ENCODE results near the gene FMR1NB. TPM values are rescaled to one million over a fixed set of nuclear protein-coding genes. Genes with fewer than 3 reads are reported as not detected.

FMR1NB gene, protein sequence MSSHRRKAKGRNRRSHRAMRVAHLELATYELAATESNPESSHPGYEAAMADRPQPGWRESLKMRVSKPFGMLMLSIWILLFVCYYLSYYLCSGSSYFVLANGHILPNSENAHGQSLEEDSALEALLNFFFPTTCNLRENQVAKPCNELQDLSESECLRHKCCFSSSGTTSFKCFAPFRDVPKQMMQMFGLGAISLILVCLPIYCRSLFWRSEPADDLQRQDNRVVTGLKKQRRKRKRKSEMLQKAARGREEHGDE
- not detected for polyA plus RNA-seq

DNA sequence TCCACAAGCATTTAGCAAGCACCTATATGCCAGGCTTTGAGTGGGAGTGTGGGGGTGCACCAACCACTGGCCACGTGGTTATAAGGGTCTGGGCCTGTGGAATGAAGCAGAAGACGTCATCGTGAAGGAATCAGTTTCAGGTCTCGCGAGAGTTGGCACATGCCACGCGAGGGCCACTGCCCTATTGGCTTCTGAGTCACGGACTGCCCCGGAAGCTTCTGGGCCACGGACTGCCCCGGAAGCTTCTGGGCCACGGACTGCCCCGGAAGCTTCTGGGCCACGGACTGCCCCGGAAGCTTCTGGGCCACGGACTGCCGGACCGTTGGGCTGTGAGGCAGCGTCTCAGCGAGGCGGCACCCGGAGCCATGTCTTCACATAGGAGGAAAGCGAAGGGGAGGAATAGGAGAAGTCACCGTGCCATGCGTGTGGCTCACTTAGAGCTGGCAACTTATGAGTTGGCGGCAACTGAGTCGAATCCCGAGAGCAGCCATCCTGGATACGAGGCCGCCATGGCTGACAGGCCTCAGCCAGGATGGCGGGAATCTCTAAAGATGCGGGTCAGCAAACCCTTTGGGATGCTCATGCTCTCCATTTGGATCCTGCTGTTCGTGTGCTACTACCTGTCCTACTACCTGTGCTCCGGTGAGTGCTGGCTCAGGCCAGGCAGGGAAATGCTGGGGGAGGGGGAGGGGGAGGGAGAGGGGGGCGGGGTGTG lies at the start of gene FMR1NB:
TSS of gene FMR1NB (plus strand) at position 300 of the 715 bp plus-strand sequence. CDS start at position 366, 66 bp downstream.
- H3K4me3 ChIP-seq (ENCODE audit: low read depth in 1 of 2, low read length in 2 of 2): no peak within 1 kb of the TSS
- no peaks in the 10 kb centered on the region for H3K27me3 ChIP-seq (ENCODE audit: control insufficient read depth in 1 of 2, insufficient read depth in 2 of 2, low read length in 2 of 2)
- WGBS, 2 donors: 95 to 97% methylated on average over 33 to 35 of the region's 35 CpGs
- H3K27ac ChIP-seq (ENCODE audit: low read depth in 2 of 2, low read length in 1 of 2): no peak within 1 kb of the TSS
- H3K9me3 ChIP-seq (ENCODE audit: control insufficient read depth in 2 of 2, insufficient read depth in 1 of 2, low read depth in 1 of 2, low read length in 1 of 2): no peaks in the 10 kb centered on the region
- no peaks in the 10 kb centered on the region for H3K4me1 ChIP-seq (ENCODE audit: control insufficient read depth in 2 of 2, insufficient read depth in 2 of 2, low read length in 1 of 2)
- H3K36me3 ChIP-seq (ENCODE audit: control insufficient read depth in 2 of 2, insufficient read depth in 2 of 2, low read length in 1 of 2): no peaks in the 10 kb centered on the region

DNA sequence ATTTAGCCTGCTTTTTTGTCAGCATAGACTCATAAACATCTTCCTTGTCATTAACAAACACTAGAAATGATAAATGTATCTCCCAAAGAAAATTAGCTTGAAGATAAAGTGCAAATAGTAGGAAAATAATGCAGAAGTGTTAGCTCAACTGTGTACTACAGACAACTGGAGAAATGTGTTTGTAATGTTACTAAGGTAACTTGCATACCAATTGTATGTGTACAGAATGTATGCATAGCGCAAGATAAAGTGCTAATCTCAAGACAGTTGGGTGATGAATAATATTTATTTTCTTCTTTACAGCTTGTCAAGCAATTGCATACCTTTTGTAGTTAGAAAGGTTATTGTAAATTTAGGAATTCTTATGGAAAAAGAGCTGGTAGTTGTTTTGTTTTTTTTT lies 47.3 kb upstream of the FMR1NB start:
- H3K4me3 ChIP-seq (ENCODE audit: low read depth in 1 of 2, low read length in 2 of 2): no peak overlapping the region

GRCh38 chrX:147935156-147935758 lies 45.9 kb upstream of the FMR1NB start:
- H3K4me1 ChIP-seq (ENCODE audit: control insufficient read depth in 2 of 2, insufficient read depth in 2 of 2, low read length in 1 of 2): no peaks in the 10 kb centered on the region
- H3K27me3 ChIP-seq (ENCODE audit: control insufficient read depth in 1 of 2, insufficient read depth in 2 of 2, low read length in 2 of 2): no peaks in the 10 kb centered on the region
- H3K4me3 ChIP-seq (ENCODE audit: low read depth in 1 of 2, low read length in 2 of 2): no peak overlapping the region
- WGBS, 2 donors: 71 to 94% methylated on average over 3 of the region's 3 CpGs
- no peaks in the 10 kb centered on the region for H3K9me3 ChIP-seq (ENCODE audit: control insufficient read depth in 2 of 2, insufficient read depth in 1 of 2, low read depth in 1 of 2, low read length in 1 of 2)
- no peaks in the 10 kb centered on the region for H3K36me3 ChIP-seq (ENCODE audit: control insufficient read depth in 2 of 2, insufficient read depth in 2 of 2, low read length in 1 of 2)
- no peak overlapping the region for H3K27ac ChIP-seq (ENCODE audit: low read depth in 2 of 2, low read length in 1 of 2)

More for the DNA sequence above, 47.3 kb upstream of the FMR1NB start:
- Histone ChIP-seq H3K9me3 (ENCODE audit: control insufficient read depth in 2 of 2, insufficient read depth in 1 of 2, low read depth in 1 of 2, low read length in 1 of 2) (no peaks in the 10 kb centered on the region), H3K36me3 (ENCODE audit: control insufficient read depth in 2 of 2, insufficient read depth in 2 of 2, low read length in 1 of 2) (no peaks in the 10 kb centered on the region), H3K27ac (ENCODE audit: low read depth in 2 of 2, low read length in 1 of 2) (no peak overlapping the region), H3K27me3 (ENCODE audit: control insufficient read depth in 1 of 2, insufficient read depth in 2 of 2, low read length in 2 of 2) (no peaks in the 10 kb centered on the region), H3K4me1 (ENCODE audit: control insufficient read depth in 2 of 2, insufficient read depth in 2 of 2, low read length in 1 of 2) (no peaks in the 10 kb centered on the region)
- 88 to 93% methylated on average over 1 of the region's 1 CpG for WGBS, 2 donors

- Histone ChIP-seq H3K27me3 (ENCODE audit: control insufficient read depth in 1 of 2, insufficient read depth in 2 of 2, low read length in 2 of 2) (no peaks in the 10 kb centered on the region), H3K9me3 (ENCODE audit: control insufficient read depth in 2 of 2, insufficient read depth in 1 of 2, low read depth in 1 of 2, low read length in 1 of 2) (no peaks in the 10 kb centered on the region), H3K27ac (ENCODE audit: low read depth in 2 of 2, low read length in 1 of 2) (no peak overlapping the region), H3K4me1 (ENCODE audit: control insufficient read depth in 2 of 2, insufficient read depth in 2 of 2, low read length in 1 of 2) (no peaks in the 10 kb centered on the region), H3K4me3 (ENCODE audit: low read depth in 1 of 2, low read length in 2 of 2) (no peak overlapping the region), H3K36me3 (ENCODE audit: control insufficient read depth in 2 of 2, insufficient read depth in 2 of 2, low read length in 1 of 2) (no peaks in the 10 kb centered on the region)
- 95 to 97% methylated on average over 5 of the region's 5 CpGs for WGBS, 2 donors
These were observed 35.9 kb upstream of the FMR1NB start for GRCh38 chrX:147945286-147945685.

- WGBS, 2 donors: 89 to 93% methylated on average over 7 of the region's 7 CpGs
- Histone ChIP-seq H3K36me3 (ENCODE audit: control insufficient read depth in 2 of 2, insufficient read depth in 2 of 2, low read length in 1 of 2) (no peaks in the 10 kb centered on the region), H3K27me3 (ENCODE audit: control insufficient read depth in 1 of 2, insufficient read depth in 2 of 2, low read length in 2 of 2) (no peaks in the 10 kb centered on the region), H3K4me3 (ENCODE audit: low read depth in 1 of 2, low read length in 2 of 2) (no peak overlapping the region), H3K9me3 (ENCODE audit: control insufficient read depth in 2 of 2, insufficient read depth in 1 of 2, low read depth in 1 of 2, low read length in 1 of 2) (no peaks in the 10 kb centered on the region), H3K27ac (ENCODE audit: low read depth in 2 of 2, low read length in 1 of 2) (no peak overlapping the region), H3K4me1 (ENCODE audit: control insufficient read depth in 2 of 2, insufficient read depth in 2 of 2, low read length in 1 of 2) (no peaks in the 10 kb centered on the region)
These were observed 32.6 kb upstream of the FMR1NB start for GRCh38 chrX:147948531-147948930.

GRCh38 chrX:147950352-147950751 lies 30.8 kb upstream of the FMR1NB start:
- Histone ChIP-seq H3K27me3 (ENCODE audit: control insufficient read depth in 1 of 2, insufficient read depth in 2 of 2, low read length in 2 of 2) (no peaks in the 10 kb centered on the region), H3K9me3 (ENCODE audit: control insufficient read depth in 2 of 2, insufficient read depth in 1 of 2, low read depth in 1 of 2, low read length in 1 of 2) (no peaks in the 10 kb centered on the region), H3K27ac (ENCODE audit: low read depth in 2 of 2, low read length in 1 of 2) (no peak overlapping the region), H3K36me3 (ENCODE audit: control insufficient read depth in 2 of 2, insufficient read depth in 2 of 2, low read length in 1 of 2) (no peaks in the 10 kb centered on the region), H3K4me3 (ENCODE audit: low read depth in 1 of 2, low read length in 2 of 2) (no peak overlapping the region), H3K4me1 (ENCODE audit: control insufficient read depth in 2 of 2, insufficient read depth in 2 of 2, low read length in 1 of 2) (no peaks in the 10 kb centered on the region)
- 68 to 100% methylated on average over 1 of the region's 1 CpG for WGBS, 2 donors

GRCh38 chrX:147953976-147954375 lies 27.2 kb upstream of the FMR1NB start:
- WGBS, 2 donors: 42 to 63% methylated on average over 2 of the region's 2 CpGs
- H3K27ac ChIP-seq (ENCODE audit: low read depth in 2 of 2, low read length in 1 of 2): no peak overlapping the region
- no peaks in the 10 kb centered on the region for H3K27me3 ChIP-seq (ENCODE audit: control insufficient read depth in 1 of 2, insufficient read depth in 2 of 2, low read length in 2 of 2)
- H3K4me3 ChIP-seq (ENCODE audit: low read depth in 1 of 2, low read length in 2 of 2): no peak overlapping the region
- H3K9me3 ChIP-seq (ENCODE audit: control insufficient read depth in 2 of 2, insufficient read depth in 1 of 2, low read depth in 1 of 2, low read length in 1 of 2): no peaks in the 10 kb centered on the region
- no peaks in the 10 kb centered on the region for H3K4me1 ChIP-seq (ENCODE audit: control insufficient read depth in 2 of 2, insufficient read depth in 2 of 2, low read length in 1 of 2)
- H3K36me3 ChIP-seq (ENCODE audit: control insufficient read depth in 2 of 2, insufficient read depth in 2 of 2, low read length in 1 of 2): no peaks in the 10 kb centered on the region

DNA sequence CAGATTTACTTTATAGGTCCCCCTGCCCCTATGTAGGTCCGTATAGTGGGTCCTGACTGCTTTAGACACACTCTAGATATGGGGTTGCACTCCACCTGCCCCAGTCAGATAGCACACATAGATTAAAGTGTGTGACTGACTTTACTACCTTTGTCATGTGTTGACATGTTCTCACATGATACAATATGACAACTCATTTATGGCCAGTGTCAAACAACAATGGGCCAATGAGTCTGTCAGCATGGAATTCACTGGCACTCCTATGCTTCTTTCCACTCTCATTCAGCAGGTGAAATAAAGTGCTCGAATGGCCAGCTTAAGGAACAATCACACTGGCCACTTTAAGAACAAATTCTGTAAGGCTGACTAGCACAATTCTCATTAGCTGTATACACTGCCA lies 23.8 kb upstream of the FMR1NB start:
- Histone ChIP-seq H3K9me3 (ENCODE audit: control insufficient read depth in 2 of 2, insufficient read depth in 1 of 2, low read depth in 1 of 2, low read length in 1 of 2) (no peaks in the 10 kb centered on the region), H3K27me3 (ENCODE audit: control insufficient read depth in 1 of 2, insufficient read depth in 2 of 2, low read length in 2 of 2) (no peaks in the 10 kb centered on the region), H3K36me3 (ENCODE audit: control insufficient read depth in 2 of 2, insufficient read depth in 2 of 2, low read length in 1 of 2) (no peaks in the 10 kb centered on the region), H3K27ac (ENCODE audit: low read depth in 2 of 2, low read length in 1 of 2) (no peak overlapping the region), H3K4me3 (ENCODE audit: low read depth in 1 of 2, low read length in 2 of 2) (no peak overlapping the region), H3K4me1 (ENCODE audit: control insufficient read depth in 2 of 2, insufficient read depth in 2 of 2, low read length in 1 of 2) (no peaks in the 10 kb centered on the region)
- WGBS, 2 donors: 46 to 81% methylated on average over 2 of the region's 2 CpGs

DNA sequence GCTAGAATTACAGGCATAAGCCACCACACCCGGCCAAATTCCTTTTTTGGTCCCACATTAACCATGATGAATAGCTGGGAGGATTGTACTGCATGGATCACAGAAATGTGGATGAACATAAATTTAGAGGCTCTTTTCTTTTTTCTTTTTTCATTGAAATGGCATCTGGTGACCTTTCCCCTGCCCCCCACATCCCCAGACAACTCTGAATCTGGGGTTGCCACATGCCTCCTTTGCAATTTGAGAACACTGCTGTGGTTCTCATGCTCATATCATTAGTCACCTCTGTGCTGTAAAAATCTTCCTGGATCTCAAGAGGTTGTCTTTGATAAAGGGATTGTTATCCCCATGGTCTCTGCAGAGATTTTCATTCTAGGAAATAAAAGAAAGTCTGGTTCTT lies 22.8 kb upstream of the FMR1NB start:
- 60 to 69% methylated on average over 1 of the region's 1 CpG for WGBS, 2 donors
- no peaks in the 10 kb centered on the region for H3K36me3 ChIP-seq (ENCODE audit: control insufficient read depth in 2 of 2, insufficient read depth in 2 of 2, low read length in 1 of 2)
- no peak overlapping the region for H3K27ac ChIP-seq (ENCODE audit: low read depth in 2 of 2, low read length in 1 of 2)
- no peaks in the 10 kb centered on the region for H3K9me3 ChIP-seq (ENCODE audit: control insufficient read depth in 2 of 2, insufficient read depth in 1 of 2, low read depth in 1 of 2, low read length in 1 of 2)
- no peak overlapping the region for H3K4me3 ChIP-seq (ENCODE audit: low read depth in 1 of 2, low read length in 2 of 2)
- no peaks in the 10 kb centered on the region for H3K4me1 ChIP-seq (ENCODE audit: control insufficient read depth in 2 of 2, insufficient read depth in 2 of 2, low read length in 1 of 2)
- no peaks in the 10 kb centered on the region for H3K27me3 ChIP-seq (ENCODE audit: control insufficient read depth in 1 of 2, insufficient read depth in 2 of 2, low read length in 2 of 2)
